Measurements from ENCODE around the gene DNPH1. TPM values are rescaled to one million over a fixed set of nuclear protein-coding genes. Genes with fewer than 3 reads are reported as not detected.

The DNPH1 gene
- total and polyA plus RNA-seq, 9 of the 15 experiments (the other 6 are each of a cell fraction or from before 2014, with no cell fraction given): 7.3 to 300 (median 68.7) TPM

GRCh38 chr6:43267619-43268354 is 38.5 kb upstream of the DNPH1 start (continued):
- TF ChIP-seq ZBTB33 (CRISPR knock-in tag; IDR thresholded peaks at IDR 0.05) (0 out of 2 replicates have a peak, but pooled peaks have one; percentile 36), ZNF561 (CRISPR knock-in tag; conservative IDR thresholded peaks at IDR 0.05) (no peak), FOXO4 (CRISPR knock-in tag; IDR thresholded peaks at IDR 0.05) (no peak), SNRNP70 (optimal IDR thresholded peaks at IDR 0.05; ENCODE audit: low read depth, low read length) (no peak), STAG1 (CRISPR knock-in tag; IDR thresholded peaks at IDR 0.05; ENCODE audit: borderline replicate concordance) (no peak), FOXP4 (CRISPR knock-in tag; IDR thresholded peaks at IDR 0.05; ENCODE audit: borderline replicate concordance) (peak; percentile 58; the same call in 1 of the 2 replicates), SRSF3 (IDR thresholded peaks at IDR 0.05; ENCODE audit: insufficient read depth, low read length) (no peak), SRF (CRISPR knock-in tag; IDR thresholded peaks at IDR 0.05) (peak in 1 of 2 experiments; percentile 26; a peak in 1 of 4 replicates), ZNF347 (CRISPR knock-in tag; IDR thresholded peaks at IDR 0.05; ENCODE audit: low read depth) (no peak), KLF16 (IDR thresholded peaks at IDR 0.05) (0 out of 2 replicates have a peak, but pooled peaks have one; percentile 23), SIRT6 (IDR thresholded peaks at IDR 0.05; ENCODE audit: low read depth, low read length) (no peak), NFIX (CRISPR knock-in tag; IDR thresholded peaks at IDR 0.05; ENCODE audit: low read depth) (no peak), TRIM28 (IDR thresholded peaks at IDR 0.05) (no peak), POLR3G (IDR thresholded peaks at IDR 0.05; ENCODE audit: extremely low read depth, insufficient read length, insufficient replicate concordance) (no peak), STAT6 (CRISPR knock-in tag; IDR thresholded peaks at IDR 0.05) (no peak), XRCC5 (IDR thresholded peaks at IDR 0.05; ENCODE audit: low read depth, low read length) (no peak), NCOA1 (IDR thresholded peaks at IDR 0.05; ENCODE audit: low read depth) (no peak), HBP1 (CRISPR knock-in tag; IDR thresholded peaks at IDR 0.05) (no peak)
